Liver (tissue), 9 donors: ENCODE data around the gene MSH3. TPM values are rescaled to one million over a fixed set of nuclear protein-coding genes. Genes with fewer than 3 reads are reported as not detected.

ENCODE experiments used
- DNase-seq: peaks from one replicate; pipeline ENCODE4 v3.0.0-alpha.2; 2017; ENCODE audit warnings: low spot score
- H3K27ac ChIP-seq, 2 donors: one replicate each; pipeline ENCODE4 v1.7.0; 2013; ENCODE audit warnings: inconsistent platforms in 2 of 2, low read length in 2 of 2, control low read depth in 1 of 2, low read depth in 1 of 2, mild to moderate bottlenecking in 1 of 2
- H3K27me3 ChIP-seq, 4 donors: one replicate each; pipeline versions ENCODE4 v1.6.1 to v1.7.0; 2013; ENCODE audit warnings: low read length in 3 of 4, inconsistent platforms in 1 of 4, mild to moderate bottlenecking in 1 of 4, moderate library complexity in 1 of 4; ENCODE audit not compliant: control insufficient read depth in 4 of 4, insufficient read depth in 4 of 4
- H3K36me3 ChIP-seq, 4 donors: one replicate each; pipeline versions ENCODE4 v1.6.1 to v1.7.0; 2013; ENCODE audit warnings: low read length in 3 of 4, mild to moderate bottlenecking in 3 of 4, low read depth in 1 of 4, moderate library complexity in 1 of 4; ENCODE audit not compliant: control insufficient read depth in 4 of 4, insufficient read depth in 3 of 4
- H3K4me1 ChIP-seq, 4 donors: one replicate each; pipeline versions ENCODE4 v1.6.1 to v1.7.0; 2013; ENCODE audit warnings: low read length in 3 of 4, mild to moderate bottlenecking in 3 of 4, moderate library complexity in 1 of 4; ENCODE audit not compliant: control insufficient read depth in 4 of 4, insufficient read depth in 4 of 4
- H3K4me3 ChIP-seq, 3 donors: one replicate each; pipeline versions ENCODE4 v1.6.1 to v1.7.0; 2013; ENCODE audit warnings: low read length in 3 of 3, control low read depth in 1 of 3, low read depth in 1 of 3, mild to moderate bottlenecking in 1 of 3
- H3K9ac ChIP-seq, 2 donors: one replicate each; pipeline ENCODE4 v1.7.0; 2013; ENCODE audit warnings: low read length in 2 of 2, mild to moderate bottlenecking in 2 of 2, moderate library complexity in 2 of 2, control low read depth in 1 of 2, low read depth in 1 of 2
- H3K9me3 ChIP-seq, 4 donors: one replicate each; pipeline versions ENCODE4 v1.6.1 to v1.7.0; 2013; ENCODE audit warnings: low read length in 3 of 4; ENCODE audit not compliant: control insufficient read depth in 4 of 4
- ATF3 ChIP-seq: IDR thresholded peaks from 2 replicates; pipeline ENCODE4 v1.6.1; 2016; ENCODE audit warnings: antibody characterized with exemption
- CTCF ChIP-seq: fragments of 150-350 bp; IDR thresholded peaks from 2 replicates; pipeline ENCODE4 v1.5.1; 2017; ENCODE audit warnings: improper control_type of control experiment, low read depth, low read length; ENCODE audit not compliant: missing input control
- EGR1 ChIP-seq, 2 donors: IDR thresholded peaks; 2 replicates each; pipeline ENCODE4 v1.6.1; 2016 to 2018; ENCODE audit warnings: antibody characterized with exemption in 2 of 2, low read depth in 2 of 2
- FOXA1 ChIP-seq: IDR thresholded peaks from 2 replicates; pipeline ENCODE4 v1.6.1; 2016; ENCODE audit warnings: antibody characterized with exemption
- FOXA2 ChIP-seq: IDR thresholded peaks from 2 replicates; pipeline ENCODE4 v1.6.1; 2016; ENCODE audit warnings: antibody characterized with exemption
- GABPA ChIP-seq, 2 donors: IDR thresholded peaks in 1 of 2; conservative IDR thresholded peaks in 1 of 2; 2 replicates each; pipeline ENCODE4 v1.6.1; 2016; ENCODE audit warnings: antibody characterized with exemption in 2 of 2, mild to moderate bottlenecking in 1 of 2, moderate library complexity in 1 of 2
- HNF4A ChIP-seq, 2 donors: conservative IDR thresholded peaks; 2 replicates each; pipeline ENCODE4 v1.6.1; 2016; ENCODE audit warnings: antibody characterized with exemption in 2 of 2, mild to moderate bottlenecking in 2 of 2
- HNF4G ChIP-seq: IDR thresholded peaks from 2 replicates; pipeline ENCODE4 v1.6.1; 2016; ENCODE audit warnings: antibody characterized with exemption
- JUND ChIP-seq, 2 donors: IDR thresholded peaks; 2 replicates each; pipeline ENCODE4 v1.6.1; 2016; ENCODE audit warnings: antibody characterized with exemption in 2 of 2
- MAX ChIP-seq: IDR thresholded peaks from 2 replicates; pipeline ENCODE4 v1.6.1; 2016; ENCODE audit warnings: antibody characterized with exemption
- NR2F2 ChIP-seq: IDR thresholded peaks from 2 replicates; pipeline ENCODE4 v1.6.1; 2016; ENCODE audit warnings: antibody characterized with exemption
- RAD21 ChIP-seq, 2 donors: IDR thresholded peaks; 2 replicates each; pipeline ENCODE4 v1.6.1; 2016; ENCODE audit warnings: antibody characterized with exemption in 2 of 2, mild to moderate bottlenecking in 2 of 2
- REST ChIP-seq: IDR thresholded peaks from 2 replicates; pipeline ENCODE4 v1.6.1; 2016; ENCODE audit warnings: antibody characterized with exemption, mild to moderate bottlenecking
- RXRA ChIP-seq, 2 donors: IDR thresholded peaks; 2 replicates each; pipeline ENCODE4 v1.6.1; 2017 to 2018; ENCODE audit warnings: antibody characterized with exemption in 2 of 2, mild to moderate bottlenecking in 1 of 2
- SP1 ChIP-seq: IDR thresholded peaks from 2 replicates; pipeline ENCODE4 v1.6.1; 2018; ENCODE audit warnings: antibody characterized with exemption, mild to moderate bottlenecking
- TAF1 ChIP-seq: conservative IDR thresholded peaks from 2 replicates; pipeline ENCODE4 v1.6.1; 2016; ENCODE audit warnings: antibody characterized with exemption, mild to moderate bottlenecking
- ZBTB33 ChIP-seq: IDR thresholded peaks from 2 replicates; pipeline ENCODE4 v1.6.1; 2016; ENCODE audit warnings: antibody characterized with exemption
- polyA plus RNA-seq, 2 donors: library from polyadenylated mRNA; stranded (reverse) in 1 of 2; unstranded in 1 of 2; fragments of 200-250 nt in 1 of 2; fragments of >200 nt in 1 of 2; fragmentation: Nextera tagmentation in 1 of 2; extraction: Ambion mirVana in 1 of 2; gene quantifications; one replicate each; pipeline versions ENCODE4 v1.2.1 to v1.2.3, GENCODE V29; 2013 to 2015
- total RNA-seq, 2 donors: library from RNA; depleted of rRNA; stranded (reverse); fragments of >200 nt; gene quantifications; one replicate each; pipeline ENCODE4 v1.2.3, GENCODE V29; 2014
- donor health status: healthy.
- donor health status: healthy.
- donor health status: healthy.
- donor health status: healthy.
- donor health status: healthy.

Gene MSH3
- total and polyA plus RNA-seq, 4 donors: 3.0 to 19.1 (median 7.9) TPM

GRCh38 chr5:80607343-80607742 lies 47.1 kb upstream of the MSH3 start:
- H3K4me1 ChIP-seq: peaks cover 0 to 17% (median 11%) of the 10 kb centered on the region in 4 donors
- DNase-seq: no peak
- no peak overlapping the region for H3K4me3 ChIP-seq
- no peaks in the 10 kb centered on the region for H3K27me3 ChIP-seq
- no peaks in the 10 kb centered on the region for H3K36me3 ChIP-seq
- no peak for TF ChIP-seq MAX
- H3K27ac ChIP-seq: peak overlapping the region in 1 of 2 donors; percentile 10
- H3K9ac ChIP-seq: no peak overlapping the region
- H3K9me3 ChIP-seq: no peaks in the 10 kb centered on the region

- TF ChIP-seq SP1: peak; percentile 57
- TF ChIP-seq REST: no peak
- TF ChIP-seq TAF1: no peak
- peak in 1 of 2 donors; percentile 34 for TF ChIP-seq RXRA (IDR thresholded peaks at IDR 0.05)
- TF ChIP-seq FOXA2: peak; percentile 28
- no peak for TF ChIP-seq NR2F2
- TF ChIP-seq FOXA1: no peak
- TF ChIP-seq GABPA (IDR thresholded peaks at IDR 0.05 in 1 of 2, conservative IDR thresholded peaks at IDR 0.05 in 1 of 2): no peak
- TF ChIP-seq JUND (IDR thresholded peaks at IDR 0.05): peak in 1 of 2 donors; percentile 20
- TF ChIP-seq EGR1 (IDR thresholded peaks at IDR 0.05; ENCODE audit: low read depth in 2 of 2): no peak
- TF ChIP-seq HNF4G: peak; percentile 31
- peak; percentile 8 for TF ChIP-seq MAX
- TF ChIP-seq RAD21 (IDR thresholded peaks at IDR 0.05): no peak
- no peak for TF ChIP-seq ZBTB33
- TF ChIP-seq HNF4A (conservative IDR thresholded peaks at IDR 0.05): peak; percentile 76 to 82
- TF ChIP-seq CTCF: no peak
- TF ChIP-seq ATF3: no peak
- Histone ChIP-seq H3K4me3 (no peak overlapping the region), H3K9me3 (no peaks in the 10 kb centered on the region), H3K36me3 (no peaks in the 10 kb centered on the region), H3K4me1 (peaks cover 0 to 17% (median 11%) of the 10 kb centered on the region in 4 donors), H3K27me3 (no peaks in the 10 kb centered on the region), H3K27ac (peak overlapping the region in 1 of 2 donors; percentile 10), H3K9ac (no peak overlapping the region)
- DNase-seq: no peak
These were observed 46.6 kb upstream of the MSH3 start for GRCh38 chr5:80607832-80608231.
